ENCODE data around the gene TMEM255B.
"Not testable (repeated sequence)": the region's sequence is repeated elsewhere in the genome, so short reads cannot be mapped to it uniquely, and the experiment has no call there.

TMEM255B gene

DNA sequence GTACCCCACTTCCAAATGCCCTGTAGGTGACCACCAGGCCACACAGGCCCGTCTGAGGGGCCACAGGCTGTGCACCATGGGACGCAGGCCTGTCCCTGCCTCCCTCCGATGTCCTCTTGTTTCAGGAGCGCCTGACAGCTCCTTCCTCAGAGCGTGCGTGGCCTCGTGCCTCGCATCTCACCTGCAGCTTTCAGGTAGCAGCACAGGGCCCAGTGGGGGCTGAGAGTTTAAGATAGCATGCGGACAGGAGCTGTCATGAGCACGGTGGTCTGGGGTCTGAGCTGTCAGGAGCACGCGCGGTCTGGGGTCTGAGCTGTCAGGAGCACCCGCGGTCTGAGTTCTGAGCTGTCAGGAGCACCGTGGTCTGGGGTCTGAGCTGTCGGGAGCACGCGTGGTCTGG is 64.7 kb downstream of the TMEM255B start:
- Mint-ChIP-seq H3K27me3 (ENCODE audit: low read depth) (no peaks in the 10 kb centered on the region), H3K4me1 (peaks cover 17% of the 10 kb centered on the region), H3K27ac (no peak overlapping the region), H3K9me3 (no peaks in the 10 kb centered on the region), H3K4me3 (no peak overlapping the region), H3K36me3 (ENCODE audit: low read depth) (peaks cover 3% of the 10 kb centered on the region)
- TF ChIP-seq, protein P1, sequence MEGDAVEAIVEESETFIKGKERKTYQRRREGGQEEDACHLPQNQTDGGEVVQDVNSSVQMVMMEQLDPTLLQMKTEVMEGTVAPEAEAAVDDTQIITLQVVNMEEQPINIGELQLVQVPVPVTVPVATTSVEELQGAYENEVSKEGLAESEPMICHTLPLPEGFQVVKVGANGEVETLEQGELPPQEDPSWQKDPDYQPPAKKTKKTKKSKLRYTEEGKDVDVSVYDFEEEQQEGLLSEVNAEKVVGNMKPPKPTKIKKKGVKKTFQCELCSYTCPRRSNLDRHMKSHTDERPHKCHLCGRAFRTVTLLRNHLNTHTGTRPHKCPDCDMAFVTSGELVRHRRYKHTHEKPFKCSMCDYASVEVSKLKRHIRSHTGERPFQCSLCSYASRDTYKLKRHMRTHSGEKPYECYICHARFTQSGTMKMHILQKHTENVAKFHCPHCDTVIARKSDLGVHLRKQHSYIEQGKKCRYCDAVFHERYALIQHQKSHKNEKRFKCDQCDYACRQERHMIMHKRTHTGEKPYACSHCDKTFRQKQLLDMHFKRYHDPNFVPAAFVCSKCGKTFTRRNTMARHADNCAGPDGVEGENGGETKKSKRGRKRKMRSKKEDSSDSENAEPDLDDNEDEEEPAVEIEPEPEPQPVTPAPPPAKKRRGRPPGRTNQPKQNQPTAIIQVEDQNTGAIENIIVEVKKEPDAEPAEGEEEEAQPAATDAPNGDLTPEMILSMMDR (IDR thresholded peaks at IDR 0.05; ENCODE audit: unreplicated experiment in 3 of 3), result no peak

- no peak overlapping the region for H3K27ac Mint-ChIP-seq
- TF ChIP-seq, protein P1 (IDR thresholded peaks at IDR 0.05; ENCODE audit: unreplicated experiment in 3 of 3), result no peak
- peaks cover 16% of the 10 kb centered on the region for H3K4me1 Mint-ChIP-seq
- no peaks in the 10 kb centered on the region for H3K9me3 Mint-ChIP-seq
- H3K4me3 Mint-ChIP-seq, result no peak overlapping the region
- H3K36me3 Mint-ChIP-seq (ENCODE audit: low read depth), result peaks cover 3% of the 10 kb centered on the region
- no peaks in the 10 kb centered on the region for H3K27me3 Mint-ChIP-seq (ENCODE audit: low read depth)
Measured at GRCh38 chr13:113825841-113826240, 66.8 kb downstream of the TMEM255B start.

DNA sequence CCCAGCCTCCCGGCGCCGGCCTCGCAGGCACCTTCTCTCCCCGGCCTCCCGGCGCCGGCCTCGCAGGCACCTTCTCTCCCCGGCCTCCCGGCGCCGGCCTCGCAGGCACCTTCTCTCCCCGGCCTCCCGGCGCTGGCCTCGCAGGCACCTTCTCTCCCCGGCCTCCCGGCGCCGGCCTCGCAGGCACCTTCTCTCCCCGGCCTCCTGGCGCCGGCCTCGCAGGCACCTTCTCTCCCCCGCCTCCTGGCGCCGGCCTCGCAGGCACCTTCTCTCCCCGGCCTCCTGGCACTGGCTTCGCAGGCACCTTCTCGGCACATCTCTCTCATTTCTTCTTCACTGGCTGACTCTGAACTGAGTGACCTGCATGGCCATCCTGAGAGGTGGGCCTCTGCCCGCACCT is 67.4 kb downstream of the TMEM255B start:
- H3K36me3 Mint-ChIP-seq (ENCODE audit: low read depth); H3K4me1 Mint-ChIP-seq: not testable (repeated sequence)

GRCh38 chr13:113827021-113827420 is 68.0 kb downstream of the TMEM255B start:
- Mint-ChIP-seq H3K9me3 (no peaks in the 10 kb centered on the region), H3K36me3 (ENCODE audit: low read depth) (peaks cover 3% of the 10 kb centered on the region), H3K4me1 (peaks cover 6% of the 10 kb centered on the region), H3K27me3 (ENCODE audit: low read depth) (no peaks in the 10 kb centered on the region), H3K27ac (no peak overlapping the region), H3K4me3 (no peak overlapping the region)
- TF ChIP-seq, protein P1 (IDR thresholded peaks at IDR 0.05; ENCODE audit: unreplicated experiment in 3 of 3), result no peak

More for the DNA sequence above, 67.4 kb downstream of the TMEM255B start:
- not testable (repeated sequence) for H3K27me3 Mint-ChIP-seq (ENCODE audit: low read depth); H3K4me3 Mint-ChIP-seq; H3K9me3 Mint-ChIP-seq; H3K27ac Mint-ChIP-seq

DNA sequence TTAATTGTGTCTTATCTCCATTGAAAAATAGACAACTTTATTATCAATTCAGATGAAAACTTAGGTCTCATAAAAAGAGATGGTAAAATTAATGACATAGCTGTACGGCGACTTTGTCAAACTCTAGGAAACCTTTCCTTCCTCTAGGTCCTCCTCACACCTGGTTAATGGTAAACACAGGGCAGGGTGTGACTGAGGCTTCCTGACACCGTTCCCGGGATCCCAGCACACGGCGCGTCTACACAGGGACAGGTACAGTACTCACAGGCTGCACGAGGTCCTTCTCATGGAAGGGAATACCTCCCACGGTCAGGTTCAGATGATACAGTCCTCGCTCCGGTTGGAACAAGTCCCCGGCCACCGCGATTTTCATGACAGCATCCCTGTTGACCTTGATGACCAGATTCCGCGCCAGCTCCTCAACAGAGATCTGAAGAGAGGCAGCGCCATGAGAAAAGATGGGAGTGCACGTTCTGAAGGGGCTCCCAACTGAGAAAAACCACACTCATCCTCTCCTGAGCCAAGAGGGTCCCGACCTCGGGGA is 69.3 kb downstream of the TMEM255B start:
- Mint-ChIP-seq H3K9me3 (no peaks in the 10 kb centered on the region), H3K27ac (no peak overlapping the region), H3K4me3 (no peak overlapping the region), H3K4me1 (peaks cover 6% of the 10 kb centered on the region), H3K36me3 (ENCODE audit: low read depth) (peaks cover 3% of the 10 kb centered on the region), H3K27me3 (ENCODE audit: low read depth) (no peaks in the 10 kb centered on the region)
- TF ChIP-seq, protein P1 (IDR thresholded peaks at IDR 0.05; ENCODE audit: unreplicated experiment in 3 of 3), result no peak

GRCh38 chr13:113830426-113830950 is 71.5 kb downstream of the TMEM255B start:
- not testable (repeated sequence) for H3K4me1 Mint-ChIP-seq; H3K36me3 Mint-ChIP-seq (ENCODE audit: low read depth); H3K27ac Mint-ChIP-seq; H3K27me3 Mint-ChIP-seq (ENCODE audit: low read depth); H3K4me3 Mint-ChIP-seq; H3K9me3 Mint-ChIP-seq

DNA sequence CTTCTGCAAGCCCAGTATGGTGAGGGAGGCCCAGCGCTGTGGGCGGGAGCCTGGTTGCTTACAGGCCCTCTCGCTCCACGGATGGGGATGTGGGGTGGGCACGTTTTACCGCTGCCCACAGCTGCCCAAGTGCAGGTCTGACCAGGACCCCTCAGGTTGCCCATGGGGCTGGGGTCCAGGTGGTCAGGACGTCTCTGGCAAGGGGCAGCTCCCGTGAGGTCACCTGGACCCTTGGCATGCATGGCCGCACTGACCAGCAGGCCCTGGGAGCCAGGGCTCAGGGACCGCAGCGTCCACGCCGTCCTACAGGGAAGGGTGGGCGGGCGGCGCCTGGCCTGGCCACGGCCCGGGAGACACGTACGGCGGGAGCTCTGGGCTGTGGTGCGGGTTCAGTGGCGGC is 72.0 kb downstream of the TMEM255B start:
- peaks cover 3% of the 10 kb centered on the region for H3K36me3 Mint-ChIP-seq (ENCODE audit: low read depth)
- TF ChIP-seq, protein P1 (IDR thresholded peaks at IDR 0.05; ENCODE audit: unreplicated experiment in 3 of 3), result no peak
- H3K9me3 Mint-ChIP-seq, result no peaks in the 10 kb centered on the region
- H3K27me3 Mint-ChIP-seq (ENCODE audit: low read depth), result peaks cover 4% of the 10 kb centered on the region
- H3K4me1 Mint-ChIP-seq, result peaks cover 5% of the 10 kb centered on the region
- H3K4me3 Mint-ChIP-seq, result no peak overlapping the region
- no peak overlapping the region for H3K27ac Mint-ChIP-seq

Data from nephron (organoid).